ENCODE measurements around the gene DLK2. TPM values are rescaled to one million over a fixed set of nuclear protein-coding genes. Genes with fewer than 3 reads are reported as not detected.

Gene DLK2
- total RNA-seq, 1 experiment from 2014 or later, result 1.4 TPM

GRCh38 chr6:43464337-43464736, 9.0 kb upstream of the DLK2 start:
- ATAC-seq (no peak), DNase-seq (no peak)
- no peak overlapping the region for H3K27ac ChIP-seq (ENCODE audit: low read length)
- TF ChIP-seq EZH2phosphoT487 (IDR thresholded peaks at IDR 0.05; ENCODE audit: borderline replicate concordance, low read length) (no peak), CTCF (conservative IDR thresholded peaks at IDR 0.05; ENCODE audit: low read depth, low read length) (no peak), EZH2 (IDR thresholded peaks at IDR 0.05; ENCODE audit: low read length, unreplicated experiment) (no peak)
- no peaks in the 10 kb centered on the region; the same call in 1 of the 2 replicates for H3K27me3 ChIP-seq (ENCODE audit: low read length)
- BruUV-seq (replicated peaks), result no TSS peak
- ChIA-PET CTCF (no interaction called here), POLR2A (ENCODE audit: unreplicated experiment) (no interaction called here)
- H3K9ac ChIP-seq (ENCODE audit: low read length), result no peak overlapping the region
- H3K4me3 ChIP-seq (ENCODE audit: low read length), result no peak overlapping the region
- intact Hi-C loops (cut with micrococcal nuclease), result no loop called here
- no peaks in the 10 kb centered on the region for H3K36me3 ChIP-seq (ENCODE audit: low read depth, low read length)
- no peak overlapping the region for H2AFZ ChIP-seq (ENCODE audit: low read length)
- H3K79me2 ChIP-seq (ENCODE audit: low read length), result no peaks in the 10 kb centered on the region
- no peaks in the 10 kb centered on the region for H3K4me1 ChIP-seq (ENCODE audit: insufficient read depth, low read length)
- no peaks in the 10 kb centered on the region for H4K20me1 ChIP-seq (ENCODE audit: low read length)
- no peak overlapping the region for H3K4me2 ChIP-seq (ENCODE audit: low read length)
- H3K9me2 ChIP-seq (replicated peaks; ENCODE audit: low read length), result no peaks in the 10 kb centered on the region
- H3F3A ChIP-seq (ENCODE audit: low read length, unreplicated experiment), result no peaks in the 10 kb centered on the region
- no peaks in the 10 kb centered on the region for H3K9me3 ChIP-seq (ENCODE audit: low read length)

- no peaks in the 10 kb centered on the region for H3K9me3 ChIP-seq (ENCODE audit: low read length)
- no peaks in the 10 kb centered on the region for H3K9me2 ChIP-seq (replicated peaks; ENCODE audit: low read length)
- no peaks in the 10 kb centered on the region for H3K4me1 ChIP-seq (ENCODE audit: insufficient read depth, low read length)
- H3K9ac ChIP-seq (ENCODE audit: low read length), result no peak overlapping the region
- no peaks in the 10 kb centered on the region for H3F3A ChIP-seq (ENCODE audit: low read length, unreplicated experiment)
- ATAC-seq (no peak), DNase-seq (no peak)
- ChIA-PET POLR2A (ENCODE audit: unreplicated experiment) (no interaction called here), CTCF (no interaction called here)
- TF ChIP-seq CTCF (conservative IDR thresholded peaks at IDR 0.05; ENCODE audit: low read depth, low read length), result no peak
- no peak for TF ChIP-seq EZH2phosphoT487 (IDR thresholded peaks at IDR 0.05; ENCODE audit: borderline replicate concordance, low read length)
- TF ChIP-seq EZH2 (IDR thresholded peaks at IDR 0.05; ENCODE audit: low read length, unreplicated experiment), result no peak
- no TSS peak for BruUV-seq (replicated peaks)
- H3K4me2 ChIP-seq (ENCODE audit: low read length), result no peak overlapping the region
- no peaks in the 10 kb centered on the region for H3K36me3 ChIP-seq (ENCODE audit: low read depth, low read length)
- H3K79me2 ChIP-seq (ENCODE audit: low read length), result no peaks in the 10 kb centered on the region
- H2AFZ ChIP-seq (ENCODE audit: low read length), result no peak overlapping the region
- H3K27ac ChIP-seq (ENCODE audit: low read length), result no peak overlapping the region
- H3K27me3 ChIP-seq (ENCODE audit: low read length), result no peaks in the 10 kb centered on the region; the same call in 1 of the 2 replicates
- intact Hi-C loops (cut with micrococcal nuclease), result no loop called here
- H4K20me1 ChIP-seq (ENCODE audit: low read length), result no peaks in the 10 kb centered on the region
- H3K4me3 ChIP-seq (ENCODE audit: low read length), result no peak overlapping the region
Observed at GRCh38 chr6:43461936-43462335, 6.6 kb upstream of the DLK2 start.

- ChIA-PET CTCF (interaction anchor here (0.7 kb wide), 1 partner anchor 21 kb away, joined by 3 read pairs; no protein-coding TSS in a partner anchor), POLR2A (ENCODE audit: unreplicated experiment) (no interaction called here)
- no peak for TF ChIP-seq CTCF (conservative IDR thresholded peaks at IDR 0.05; ENCODE audit: low read depth, low read length)
- TF ChIP-seq EZH2phosphoT487 (IDR thresholded peaks at IDR 0.05; ENCODE audit: borderline replicate concordance, low read length), result no peak
- no peak for TF ChIP-seq EZH2 (IDR thresholded peaks at IDR 0.05; ENCODE audit: low read length, unreplicated experiment)
- intact Hi-C loops (cut with micrococcal nuclease), result no loop called here
- Histone ChIP-seq H3K4me2 (ENCODE audit: low read length) (no peak overlapping the region), H3K27ac (ENCODE audit: low read length) (no peak overlapping the region), H4K20me1 (ENCODE audit: low read length) (no peaks in the 10 kb centered on the region), H3K9ac (ENCODE audit: low read length) (no peak overlapping the region), H2AFZ (ENCODE audit: low read length) (no peak overlapping the region), H3K4me3 (ENCODE audit: low read length) (no peak overlapping the region), H3K79me2 (ENCODE audit: low read length) (no peaks in the 10 kb centered on the region), H3F3A (ENCODE audit: low read length, unreplicated experiment) (no peaks in the 10 kb centered on the region), H3K9me2 (replicated peaks; ENCODE audit: low read length) (no peaks in the 10 kb centered on the region), H3K36me3 (ENCODE audit: low read depth, low read length) (no peaks in the 10 kb centered on the region), H3K4me1 (ENCODE audit: insufficient read depth, low read length) (no peaks in the 10 kb centered on the region), H3K9me3 (ENCODE audit: low read length) (no peaks in the 10 kb centered on the region), H3K27me3 (ENCODE audit: low read length) (no peaks in the 10 kb centered on the region; the same call in 1 of the 2 replicates)
- no peak for ATAC-seq
- no peak for DNase-seq
- BruUV-seq (replicated peaks), result no TSS peak
Observed at GRCh38 chr6:43460032-43460431, 4.7 kb upstream of the DLK2 start.

Measured in PC-3 (cell line).